Activated naive CD8-positive, alpha-beta T cell treated with anti-CD3 and anti-CD28 coated beads, Interleukin-2, amount 10 ng/mL, durations not matched to agents 7 days and 5 days (primary cell): ENCODE data around the gene RDH16. TPM values are rescaled to one million over a fixed set of nuclear protein-coding genes. Genes with fewer than 3 reads are reported as not detected.
"Not testable (repeated sequence)": the region's sequence is repeated elsewhere in the genome, so short reads cannot be mapped to it uniquely, and the experiment has no call there.

ENCODE experiments used
- ATAC-seq: fragments of 150-1000 bp; cut with Tn5 transposase; one replicate; pipeline ENCODE4 v1.10.0; 2021; ENCODE audit warnings: low read depth, moderate library complexity
- POLR2A ChIA-PET: fragments of 350-600 bp; sonication (Branson Sonifier 250); formaldehyde crosslinking; loops from one replicate; lab custom pipeline; 2021; ENCODE audit warnings: antibody characterized with exemption; lab: Charles Lee
- DNase-seq: peaks from one replicate; pipeline ENCODE4 v3.0.0; 2021
- H3K27ac Mint-ChIP-seq: one replicate; pipeline ENCODE4 v1.8.0; 2022; ENCODE audit warnings: mild to moderate bottlenecking, mixed read lengths
- H3K27me3 Mint-ChIP-seq: one replicate; pipeline ENCODE4 v1.8.0; 2022; ENCODE audit warnings: mild to moderate bottlenecking, moderate library complexity, mixed read lengths
- H3K36me3 Mint-ChIP-seq: one replicate; pipeline ENCODE4 v1.8.0; 2021; ENCODE audit warnings: mild to moderate bottlenecking, mixed read lengths
- H3K4me1 Mint-ChIP-seq: one replicate; pipeline ENCODE4 v1.8.0; 2021; ENCODE audit warnings: mixed read lengths
- H3K4me3 Mint-ChIP-seq: one replicate; pipeline ENCODE4 v1.8.0; 2022; ENCODE audit warnings: mild to moderate bottlenecking, moderate library complexity, mixed read lengths
- H3K9me3 Mint-ChIP-seq: one replicate; pipeline ENCODE4 v1.8.0; 2021; ENCODE audit warnings: mixed read lengths
- total RNA-seq, 2 experiments: library from RNA; stranded (reverse); gene quantifications; one replicate each; pipeline ENCODE4 v1.2.3, GENCODE V29; 2021

RDH16 gene
- total RNA-seq, 2 experiments from 2014 or later, result 0.62 to 0.69 TPM

- Mint-ChIP-seq H3K4me3 (no peak overlapping the region), H3K27me3 (no peaks in the 10 kb centered on the region), H3K4me1 (peaks cover 31% of the 10 kb centered on the region), H3K9me3 (no peaks in the 10 kb centered on the region), H3K27ac (no peak overlapping the region), H3K36me3 (peaks cover 10% of the 10 kb centered on the region)
- POLR2A ChIA-PET, result no interaction called here
- ATAC-seq (no peak), DNase-seq (no peak)
Observed at GRCh38 chr12:56995930-56996496, 38.6 kb upstream of the RDH16 start.

GRCh38 chr12:56995201-56995929 is 38.0 kb upstream of the RDH16 start:
- no peak for DNase-seq
- POLR2A ChIA-PET, result interaction anchor here (1.2 kb wide), 1 partner anchor 117 kb away, joined by 4 read pairs; no protein-coding TSS in a partner anchor
- Mint-ChIP-seq H3K9me3 (no peaks in the 10 kb centered on the region), H3K4me1 (peaks cover 30% of the 10 kb centered on the region), H3K4me3 (no peak overlapping the region), H3K27ac (no peak overlapping the region), H3K36me3 (peaks cover 10% of the 10 kb centered on the region), H3K27me3 (no peaks in the 10 kb centered on the region)
- ATAC-seq, result no peak

GRCh38 chr12:56994231-56994746 is 36.9 kb upstream of the RDH16 start:
- H3K36me3 Mint-ChIP-seq, result peaks cover 6% of the 10 kb centered on the region
- H3K9me3 Mint-ChIP-seq, result no peaks in the 10 kb centered on the region
- no peak for DNase-seq
- H3K4me3 Mint-ChIP-seq, result no peak overlapping the region
- ATAC-seq, result no peak
- peaks cover 20% of the 10 kb centered on the region for H3K4me1 Mint-ChIP-seq
- no peak overlapping the region for H3K27ac Mint-ChIP-seq
- peaks cover 5% of the 10 kb centered on the region for H3K27me3 Mint-ChIP-seq
- POLR2A ChIA-PET, result interaction anchor here (1.2 kb wide), 1 partner anchor 118 kb away, joined by 4 read pairs; no protein-coding TSS in a partner anchor

GRCh38 chr12:56993346-56993745 is 35.9 kb upstream of the RDH16 start:
- POLR2A ChIA-PET, result no interaction called here
- H3K36me3 Mint-ChIP-seq, result peaks cover 1% of the 10 kb centered on the region

GRCh38 chr12:56991319-56992246 is 34.2 kb upstream of the RDH16 start:
- Mint-ChIP-seq H3K4me3 (no peak overlapping the region), H3K27ac (peak overlapping the region; percentile 11), H3K27me3 (peaks cover 8% of the 10 kb centered on the region), H3K36me3 (no peaks in the 10 kb centered on the region), H3K4me1 (peaks cover 14% of the 10 kb centered on the region), H3K9me3 (no peaks in the 10 kb centered on the region)
- POLR2A ChIA-PET, result no interaction called here
- DNase-seq, result no peak
- ATAC-seq, result no peak

More at GRCh38 chr12:56993346-56993745, 35.9 kb upstream of the RDH16 start:
- ATAC-seq (no peak), DNase-seq (no peak)
- H3K4me3 Mint-ChIP-seq, result no peak overlapping the region
- H3K9me3 Mint-ChIP-seq, result no peaks in the 10 kb centered on the region
- peaks cover 8% of the 10 kb centered on the region for H3K27me3 Mint-ChIP-seq
- no peak overlapping the region for H3K27ac Mint-ChIP-seq
- peaks cover 12% of the 10 kb centered on the region for H3K4me1 Mint-ChIP-seq

GRCh38 chr12:56990648-56991318 is 33.4 kb upstream of the RDH16 start:
- peaks cover 8% of the 10 kb centered on the region for H3K27me3 Mint-ChIP-seq
- DNase-seq, result no peak
- H3K4me3 Mint-ChIP-seq, result no peak overlapping the region
- no peak overlapping the region for H3K27ac Mint-ChIP-seq
- no peaks in the 10 kb centered on the region for H3K36me3 Mint-ChIP-seq
- no peak for ATAC-seq
- POLR2A ChIA-PET, result no interaction called here
- H3K4me1 Mint-ChIP-seq, result peaks cover 15% of the 10 kb centered on the region
- no peaks in the 10 kb centered on the region for H3K9me3 Mint-ChIP-seq

GRCh38 chr12:56989861-56990610 is 32.6 kb upstream of the RDH16 start:
- POLR2A ChIA-PET, result no interaction called here
- no peak for ATAC-seq
- no peaks in the 10 kb centered on the region for H3K9me3 Mint-ChIP-seq
- no peak overlapping the region for H3K4me3 Mint-ChIP-seq
- no peaks in the 10 kb centered on the region for H3K36me3 Mint-ChIP-seq
- peak overlapping the region; percentile 46 for H3K27ac Mint-ChIP-seq
- H3K27me3 Mint-ChIP-seq, result peaks cover 8% of the 10 kb centered on the region
- H3K4me1 Mint-ChIP-seq, result peaks cover 15% of the 10 kb centered on the region
- DNase-seq, result no peak

GRCh38 chr12:56988207-56988739 is 30.9 kb upstream of the RDH16 start:
- Mint-ChIP-seq H3K4me3 (no peak overlapping the region), H3K36me3 (no peaks in the 10 kb centered on the region), H3K27me3 (peaks cover 8% of the 10 kb centered on the region), H3K4me1 (peaks cover 15% of the 10 kb centered on the region), H3K27ac (no peak overlapping the region), H3K9me3 (no peaks in the 10 kb centered on the region)
- no peak for ATAC-seq
- DNase-seq, result no peak
- POLR2A ChIA-PET, result interaction anchor here (0.9 kb wide), 1 partner anchor 237 kb away, joined by 4 read pairs; no protein-coding TSS in a partner anchor

GRCh38 chr12:56987551-56988053 is 30.2 kb upstream of the RDH16 start:
- Mint-ChIP-seq H3K9me3 (no peaks in the 10 kb centered on the region), H3K27ac (no peak overlapping the region), H3K4me1 (peaks cover 15% of the 10 kb centered on the region), H3K4me3 (no peak overlapping the region), H3K36me3 (no peaks in the 10 kb centered on the region), H3K27me3 (peaks cover 8% of the 10 kb centered on the region)
- ATAC-seq (peak; percentile 75), DNase-seq (peak; percentile 80)
- POLR2A ChIA-PET, result interaction anchor here (0.6 to 0.9 kb wide), 2 partner anchors 236 to 451 kb away, joined by 3 to 4 read pairs; no protein-coding TSS in a partner anchor

GRCh38 chr12:56987011-56987410 is 29.6 kb upstream of the RDH16 start:
- H3K27me3 Mint-ChIP-seq, result peaks cover 8% of the 10 kb centered on the region
- H3K27ac Mint-ChIP-seq, result no peak overlapping the region
- H3K4me1 Mint-ChIP-seq, result peaks cover 15% of the 10 kb centered on the region
- no peak overlapping the region for H3K4me3 Mint-ChIP-seq
- H3K9me3 Mint-ChIP-seq, result no peaks in the 10 kb centered on the region
- no peaks in the 10 kb centered on the region for H3K36me3 Mint-ChIP-seq
- ATAC-seq (no peak), DNase-seq (no peak)
- POLR2A ChIA-PET, result no interaction called here

GRCh38 chr12:56985714-56986113 is 28.3 kb upstream of the RDH16 start:
- H3K27me3 Mint-ChIP-seq, H3K36me3 Mint-ChIP-seq, ATAC-seq, H3K4me3 Mint-ChIP-seq, H3K27ac Mint-ChIP-seq, POLR2A ChIA-PET, H3K9me3 Mint-ChIP-seq, H3K4me1 Mint-ChIP-seq, DNase-seq: not testable (repeated sequence)

GRCh38 chr12:56983386-56983785 is 26.0 kb upstream of the RDH16 start:
- DNase-seq (no peak), ATAC-seq (no peak)
- POLR2A ChIA-PET, result no interaction called here
- H3K9me3 Mint-ChIP-seq, result no peaks in the 10 kb centered on the region
- H3K27ac Mint-ChIP-seq, result no peak overlapping the region
- H3K4me3 Mint-ChIP-seq, result no peak overlapping the region
- H3K4me1 Mint-ChIP-seq, result peaks cover 4% of the 10 kb centered on the region
- no peaks in the 10 kb centered on the region for H3K36me3 Mint-ChIP-seq
- no peaks in the 10 kb centered on the region for H3K27me3 Mint-ChIP-seq
